Measurements from ENCODE around the gene SPPL2C.

- TF ChIP-seq CTCF (IDR thresholded peaks at IDR 0.05) (no peak), POLR2A (IDR thresholded peaks at IDR 0.05) (no peak)
Observed at GRCh38 chr17:45851022-45851421, 6.3 kb downstream of the SPPL2C start.

Data from Peyer's patch (tissue), 4 donors.